Measurements from ENCODE around the gene GUCY1A1.

Gene GUCY1A1

DNA sequence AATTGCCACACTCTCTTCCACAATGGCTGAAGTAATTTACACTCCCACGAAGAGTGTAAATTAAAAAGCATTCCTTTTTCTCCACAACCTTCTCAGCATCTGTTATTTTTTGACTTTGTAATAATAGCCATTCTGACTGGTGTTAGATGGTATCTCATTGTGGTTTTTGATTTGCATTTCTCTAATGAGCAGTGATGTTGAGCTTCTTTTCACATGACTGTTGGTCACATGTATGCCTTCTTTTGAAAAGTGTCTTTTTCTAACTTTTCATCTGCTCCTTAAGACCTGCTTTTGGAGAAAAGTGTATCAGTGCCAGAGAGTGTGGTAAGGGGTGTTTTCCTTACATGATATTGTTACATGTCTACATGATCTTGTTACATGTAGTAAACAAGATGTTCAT is 25.7 kb downstream of the GUCY1A1 start:
- no peak for DNase-seq (ENCODE audit: low spot score)

DNA sequence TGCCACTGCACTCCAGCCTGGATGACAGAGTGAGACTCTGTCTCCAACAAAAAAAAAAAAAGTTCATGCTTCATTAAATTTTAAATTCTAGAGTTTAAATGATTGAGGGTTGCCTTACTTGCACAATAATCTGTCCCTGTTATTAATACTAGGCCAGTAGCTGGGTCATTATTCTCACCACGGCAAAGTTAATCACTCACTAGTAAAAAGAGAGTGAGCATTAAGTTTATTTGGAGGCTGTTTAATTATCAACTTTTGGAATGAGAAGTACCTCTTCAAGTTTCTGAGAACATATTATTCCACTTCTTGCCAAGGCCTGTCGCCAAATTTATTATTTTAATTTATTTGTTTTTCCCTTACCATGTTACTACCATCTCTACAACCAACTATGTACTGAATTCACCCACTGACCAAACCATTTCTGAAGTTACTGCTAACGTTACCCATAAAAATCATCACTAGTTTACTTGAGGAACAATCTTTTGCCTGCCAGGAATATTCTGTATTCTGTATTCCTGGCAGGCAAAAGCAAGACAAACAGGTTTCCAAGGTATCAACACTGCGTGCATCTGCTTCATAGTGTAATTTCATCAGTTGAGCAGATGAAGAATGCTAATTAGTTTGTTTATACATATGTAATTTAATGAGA is 26.5 kb downstream of the GUCY1A1 start:
- DNase-seq (ENCODE audit: low spot score) = no peak

DNA sequence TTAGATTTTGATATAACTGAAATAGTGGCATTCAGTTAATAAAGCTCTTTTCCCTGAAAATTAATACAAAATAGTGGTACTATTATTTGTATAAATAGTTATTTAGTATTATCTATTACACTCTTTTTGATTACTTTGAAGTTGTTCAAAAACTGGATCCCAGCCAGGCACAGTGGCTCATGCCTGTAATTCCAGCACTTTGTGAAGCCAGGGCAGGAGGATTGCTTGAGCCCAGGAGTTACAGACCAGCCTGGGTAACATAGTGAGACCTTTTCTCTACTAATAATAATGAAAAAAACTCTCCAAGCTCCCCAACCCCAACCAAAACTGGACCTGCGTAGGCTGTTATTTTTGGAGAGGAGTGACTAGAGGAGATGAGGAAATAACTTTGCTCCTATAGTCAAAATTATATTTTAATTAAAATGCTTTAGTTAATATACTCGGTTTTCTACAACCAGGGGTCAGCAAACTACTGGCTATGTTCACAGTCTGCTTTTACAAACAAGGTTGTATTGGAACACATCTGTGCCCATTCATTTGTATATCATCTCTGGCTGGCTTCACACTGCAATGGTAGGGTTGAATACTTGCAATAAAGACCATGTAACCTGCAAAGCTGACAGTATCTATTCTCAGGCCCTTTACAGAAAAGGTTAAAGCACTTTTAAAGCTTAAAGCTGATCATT is 27.6 kb downstream of the GUCY1A1 start:
- no peak for DNase-seq (ENCODE audit: low spot score)

DNA sequence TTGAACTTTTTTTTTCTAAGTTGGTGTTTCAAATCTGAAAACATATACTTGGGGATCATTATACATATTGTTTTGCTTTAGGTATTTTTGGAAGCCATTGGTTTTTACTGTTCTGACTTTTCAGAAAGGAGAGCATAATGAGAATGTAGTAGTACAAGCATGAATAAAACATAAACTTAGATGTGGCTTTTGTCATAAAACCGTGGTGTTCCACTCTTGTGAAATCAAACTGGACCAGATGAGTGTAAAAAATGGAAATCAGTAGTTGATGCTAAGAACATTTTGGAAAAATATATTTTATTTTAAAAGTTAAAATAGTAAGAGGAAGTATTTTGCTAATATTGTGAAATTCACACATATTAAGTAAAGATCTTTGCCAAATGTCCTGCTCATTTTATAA is 29.6 kb downstream of the GUCY1A1 start:
- DNase-seq (ENCODE audit: low spot score) = no peak

DNA sequence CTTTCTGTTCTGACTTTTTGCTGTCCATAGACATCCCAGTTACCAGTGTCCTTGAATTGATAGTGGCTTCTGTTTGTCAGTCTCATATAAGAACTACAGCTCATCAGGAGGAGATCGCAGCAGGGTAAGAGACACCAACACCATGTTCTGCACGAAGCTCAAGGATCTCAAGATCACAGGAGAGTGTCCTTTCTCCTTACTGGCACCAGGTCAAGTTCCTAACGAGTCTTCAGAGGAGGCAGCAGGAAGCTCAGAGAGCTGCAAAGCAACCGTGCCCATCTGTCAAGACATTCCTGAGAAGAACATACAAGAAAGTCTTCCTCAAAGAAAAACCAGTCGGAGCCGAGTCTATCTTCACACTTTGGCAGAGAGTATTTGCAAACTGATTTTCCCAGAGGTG is 30.1 kb downstream of the GUCY1A1 start:
- DNase-seq (ENCODE audit: low spot score) = no peak

DNA sequence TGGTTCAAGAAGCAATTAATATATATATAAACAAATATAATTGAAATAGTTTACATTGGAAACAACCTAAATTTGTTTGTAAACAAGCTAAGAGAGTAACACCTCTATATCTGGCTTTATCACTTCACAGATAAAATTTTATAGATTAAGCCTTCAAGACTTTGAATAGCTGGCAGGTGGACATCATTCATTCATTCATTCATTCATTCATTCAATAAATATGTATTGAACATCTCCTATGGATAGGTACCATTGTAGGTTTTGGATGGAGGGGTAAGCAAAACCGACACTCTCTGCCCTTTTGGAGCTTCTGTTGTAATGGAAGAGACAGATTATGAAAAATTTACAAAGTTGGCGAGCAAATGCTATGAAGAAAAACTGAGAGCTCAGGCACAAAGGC is 35.2 kb downstream of the GUCY1A1 start:
- no peak for DNase-seq (ENCODE audit: low spot score)

DNA sequence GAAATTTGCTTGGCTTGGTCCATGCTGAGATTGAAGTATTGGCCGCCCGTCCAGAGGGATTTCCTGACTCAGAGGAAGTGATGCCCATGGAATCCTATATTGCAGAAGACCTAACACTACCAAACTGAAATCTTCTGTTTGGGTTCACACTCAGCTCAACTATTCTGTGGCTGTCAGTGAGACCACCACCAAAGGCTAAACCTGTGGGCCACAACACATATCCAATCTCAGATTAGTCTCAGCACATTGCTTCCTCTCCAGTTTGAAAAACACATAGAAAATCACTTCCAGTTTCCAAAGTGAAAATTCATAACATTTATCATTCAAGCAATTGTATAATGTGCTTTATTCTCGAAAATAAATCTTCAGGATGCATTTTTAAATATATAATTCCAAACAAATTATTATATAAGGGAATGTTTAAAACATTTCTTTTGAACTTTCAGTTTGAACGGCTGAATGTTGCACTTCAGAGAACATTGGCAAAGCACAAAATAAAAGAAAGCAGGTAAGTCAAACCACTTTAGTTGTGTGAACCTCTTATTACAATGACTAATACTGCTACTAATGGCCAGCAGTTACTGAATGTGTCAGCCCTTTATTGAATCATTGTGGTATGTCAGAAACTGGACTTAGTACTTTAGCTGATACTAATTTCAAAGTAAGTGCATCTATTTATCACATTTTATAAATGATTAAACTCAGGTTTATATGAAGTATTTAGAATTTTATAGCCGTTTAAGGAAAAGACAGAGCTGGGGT is 37.0 kb downstream of the GUCY1A1 start:
- no peak for DNase-seq (ENCODE audit: low spot score)

DNA sequence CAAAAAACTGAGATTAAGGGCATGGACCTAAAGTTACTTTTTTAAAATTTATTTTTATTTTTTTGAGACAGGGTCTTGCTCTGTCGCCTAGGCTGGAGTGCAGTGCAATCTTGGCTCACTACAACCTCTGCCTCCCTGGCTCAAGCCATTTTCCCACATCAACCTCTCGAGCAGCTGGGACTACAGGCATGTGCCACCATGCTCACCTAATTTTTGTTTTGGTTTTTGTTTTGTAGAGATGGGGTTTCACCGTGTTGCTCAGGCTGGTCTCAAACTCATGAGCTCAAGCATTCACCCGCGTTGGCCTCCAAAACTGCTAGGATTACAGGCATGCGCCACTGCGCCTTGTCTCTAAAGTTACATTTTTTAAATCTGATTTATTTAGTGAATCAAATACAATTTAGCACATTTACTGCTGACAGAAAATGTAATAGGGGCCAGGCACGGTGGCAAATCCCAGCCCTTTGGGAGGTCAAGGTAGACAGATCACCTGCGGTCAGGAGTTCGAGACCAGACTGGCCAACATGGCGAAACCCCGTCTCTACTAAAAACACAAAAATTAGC is 38.3 kb downstream of the GUCY1A1 start:
- no peak for DNase-seq (ENCODE audit: low spot score)

DNA sequence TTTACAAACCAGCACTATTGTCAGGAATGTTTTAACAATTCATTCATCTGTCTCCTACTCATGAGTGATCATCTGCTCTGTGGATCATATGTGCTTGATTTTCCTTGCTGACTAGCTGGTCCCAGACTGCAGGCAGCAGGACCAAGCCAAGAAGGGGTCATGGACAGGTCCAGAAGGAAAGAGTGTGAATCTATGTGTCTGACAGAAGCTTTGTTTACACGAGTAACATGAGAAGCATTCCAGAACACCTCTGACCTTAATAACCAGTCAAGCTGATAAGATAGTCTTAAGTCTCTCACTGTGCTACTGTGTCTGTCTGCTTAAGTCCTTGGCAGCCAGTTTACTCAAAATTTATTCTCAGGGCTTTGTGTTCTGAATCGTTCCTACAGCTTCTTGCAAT is 39.0 kb downstream of the GUCY1A1 start:
- DNase-seq (ENCODE audit: low spot score) = peak; percentile 28

DNA sequence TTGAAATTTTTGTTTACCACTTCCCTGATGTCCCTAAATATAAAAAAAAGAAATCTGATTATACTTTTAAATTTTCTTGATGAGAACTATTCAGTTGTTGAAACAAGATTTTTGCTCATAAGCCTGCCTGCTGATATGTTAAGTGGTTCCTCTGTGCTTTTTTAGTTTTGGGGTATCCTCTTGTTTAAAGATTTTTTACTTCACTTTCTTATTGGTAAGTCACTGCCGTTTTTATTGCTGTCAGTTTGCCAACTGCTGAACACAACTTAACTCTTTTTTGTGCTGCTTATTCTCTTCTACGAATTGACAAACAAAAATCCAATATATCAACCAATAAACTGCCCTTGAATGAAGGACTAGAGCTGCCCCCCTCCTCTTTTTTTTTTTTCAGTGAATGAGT is 39.5 kb downstream of the GUCY1A1 start:
- no peak for DNase-seq (ENCODE audit: low spot score)

DNA sequence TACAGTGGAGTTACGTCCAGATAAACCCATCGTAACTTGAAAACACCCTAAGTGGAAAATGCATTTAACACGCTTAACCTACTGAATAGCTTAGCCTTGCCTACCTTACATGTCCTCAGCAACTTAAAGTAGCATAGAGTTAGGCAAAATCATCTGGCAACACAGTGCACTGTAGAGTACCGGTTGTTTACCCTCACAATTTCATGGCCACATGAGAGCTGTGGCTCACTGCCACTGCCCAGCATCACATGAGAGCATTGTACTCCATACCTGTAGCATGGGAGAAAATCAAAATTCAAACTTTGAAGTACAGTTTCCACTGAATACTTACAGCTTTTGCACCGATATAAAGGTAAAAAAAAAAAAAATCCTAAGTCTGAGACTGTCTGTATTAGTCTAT is 40.6 kb downstream of the GUCY1A1 start:
- DNase-seq (ENCODE audit: low spot score) = no peak

DNA sequence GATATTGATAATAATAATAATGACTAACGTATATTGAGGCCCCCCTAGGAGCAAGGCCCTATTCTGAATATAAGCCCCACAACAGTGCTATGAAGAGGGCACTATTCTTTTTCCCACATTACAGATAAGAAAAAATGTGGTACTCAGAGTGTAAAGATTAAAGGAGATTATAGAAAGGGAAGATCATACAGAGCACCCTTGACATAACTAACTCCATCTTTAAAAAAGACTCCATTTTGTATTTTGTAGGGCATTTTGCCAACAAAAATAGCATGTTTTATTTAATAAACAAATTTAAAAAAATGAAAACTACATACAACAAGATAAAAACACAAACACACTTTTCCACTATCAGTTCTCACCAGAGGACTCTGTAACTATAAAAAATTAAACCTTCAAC is 42.1 kb downstream of the GUCY1A1 start:
- DNase-seq (ENCODE audit: low spot score) = no peak

DNA sequence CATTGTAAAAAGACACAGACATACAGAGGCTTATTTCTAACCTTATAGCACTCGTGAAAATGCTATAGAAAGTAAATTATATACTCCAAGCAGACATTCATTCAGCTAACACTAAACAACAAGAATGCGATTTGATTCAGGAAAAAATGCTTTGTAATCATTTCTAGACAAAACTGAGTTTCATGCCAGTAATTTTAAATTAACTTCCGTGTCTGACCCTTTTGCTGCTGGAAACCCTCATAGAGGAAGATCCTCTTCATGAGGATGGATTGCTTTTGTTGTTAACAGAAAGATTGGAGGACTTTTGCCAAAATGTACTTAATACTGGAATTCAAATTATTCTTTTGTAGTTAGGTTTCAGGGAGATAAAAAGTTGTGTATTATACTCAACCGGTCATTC is 43.3 kb downstream of the GUCY1A1 start:
- DNase-seq (ENCODE audit: low spot score) = no peak

DNA sequence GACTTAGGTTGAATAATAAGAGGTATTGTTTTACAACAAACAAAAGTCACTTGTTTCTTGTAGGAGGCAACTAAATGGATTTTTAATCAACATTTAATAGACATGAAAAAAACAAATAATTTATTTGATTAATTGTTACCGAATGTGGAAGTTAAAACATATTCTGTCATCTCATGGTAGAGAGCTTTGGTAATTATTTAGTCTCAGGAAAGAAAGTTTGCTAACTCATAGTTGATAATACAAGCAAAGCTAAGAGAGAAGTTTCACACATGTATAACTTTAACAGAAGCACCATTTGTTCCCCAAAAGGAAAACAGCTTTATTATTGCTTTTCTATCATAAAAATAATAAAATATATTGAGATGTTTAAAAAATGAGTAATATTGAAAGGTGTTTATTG is 44.9 kb downstream of the GUCY1A1 start:
- DNase-seq (ENCODE audit: low spot score) = no peak

DNA sequence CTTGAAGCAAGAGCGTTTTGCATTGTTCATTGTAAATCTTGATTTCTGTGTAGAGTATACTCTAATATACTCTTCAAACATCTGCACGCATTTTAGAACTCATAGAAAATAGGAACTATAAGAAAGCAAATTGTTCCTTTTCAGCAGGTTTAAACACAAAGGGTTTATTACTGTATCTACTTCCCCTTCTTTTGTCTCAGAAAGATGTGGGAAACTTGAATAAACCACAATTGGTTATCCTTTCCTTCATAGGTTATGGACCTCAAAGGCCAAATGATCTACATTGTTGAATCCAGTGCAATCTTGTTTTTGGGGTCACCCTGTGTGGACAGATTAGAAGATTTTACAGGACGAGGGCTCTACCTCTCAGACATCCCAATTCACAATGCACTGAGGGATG is 46.2 kb downstream of the GUCY1A1 start:
- DNase-seq (ENCODE audit: low spot score) = no peak

DNA sequence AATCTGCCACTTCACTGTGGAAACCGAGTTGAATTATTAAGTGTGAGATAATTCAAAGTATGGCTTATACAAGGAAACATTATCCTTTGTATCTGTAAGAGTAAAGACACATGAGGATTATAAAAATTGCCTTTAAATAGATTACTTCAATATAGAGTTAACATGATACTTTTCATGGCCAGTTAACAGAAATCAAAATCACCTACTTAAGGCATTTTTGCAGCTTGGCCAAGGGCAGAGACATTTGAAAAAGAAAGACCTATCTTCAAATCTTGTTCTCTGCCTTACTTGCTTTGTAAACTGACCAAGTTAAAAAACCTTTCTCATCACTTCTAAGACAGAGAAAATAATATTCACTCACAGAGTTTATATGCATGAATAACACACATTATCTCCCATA is 47.3 kb downstream of the GUCY1A1 start:
- DNase-seq (ENCODE audit: low spot score) = no peak

DNA sequence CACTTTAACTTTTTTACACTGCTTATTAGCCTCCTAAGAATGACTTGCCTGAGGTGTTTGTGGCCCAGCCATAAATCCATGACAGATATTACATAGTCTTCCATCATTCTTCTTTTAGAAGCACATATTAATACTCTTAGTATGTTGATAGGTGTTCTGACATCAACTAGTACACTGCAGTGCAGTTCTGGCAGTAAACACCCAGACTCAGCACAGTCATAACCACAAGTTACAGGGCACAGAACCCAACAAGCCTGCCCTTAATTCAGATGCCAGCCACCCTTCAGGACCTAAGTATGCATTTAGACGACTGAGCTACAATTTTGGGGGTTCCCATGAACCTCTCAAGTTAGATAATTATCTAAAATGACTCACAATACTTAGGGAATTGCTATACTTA is 55.7 kb downstream of the GUCY1A1 start:
- DNase-seq (ENCODE audit: low spot score) = no peak

DNA sequence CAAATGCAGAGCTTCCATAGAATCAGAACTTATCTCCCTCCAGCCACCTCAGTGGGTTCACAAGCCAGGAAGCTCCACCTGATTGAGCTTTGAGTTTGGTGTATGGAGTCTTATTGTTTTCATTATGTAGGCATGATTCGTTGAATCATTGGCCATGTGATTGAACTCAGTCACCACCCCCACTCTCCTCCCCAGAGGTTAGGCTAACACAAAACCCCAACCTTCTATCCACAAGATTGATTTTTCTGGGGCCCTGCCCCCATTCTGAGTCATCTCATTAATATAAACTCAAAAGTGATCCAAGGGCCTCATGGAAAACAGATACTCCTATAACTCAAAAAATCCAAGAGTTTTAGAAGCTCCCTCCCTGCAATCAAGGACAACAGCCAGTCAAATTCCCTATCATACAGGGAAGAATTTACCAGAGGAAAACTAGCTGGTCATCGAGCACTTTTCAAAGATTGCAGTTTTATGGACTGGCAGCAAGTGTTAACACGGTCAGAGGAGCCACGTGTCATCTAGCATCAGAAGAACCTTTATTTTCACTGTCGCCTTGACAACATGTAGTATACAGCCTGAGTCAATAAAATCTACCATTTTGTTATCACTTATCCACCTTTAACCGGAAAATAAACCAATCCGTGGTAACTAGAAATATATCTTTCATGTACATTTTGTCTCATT is 56.3 kb downstream of the GUCY1A1 start:
- no peak for DNase-seq (ENCODE audit: low spot score)

DNA sequence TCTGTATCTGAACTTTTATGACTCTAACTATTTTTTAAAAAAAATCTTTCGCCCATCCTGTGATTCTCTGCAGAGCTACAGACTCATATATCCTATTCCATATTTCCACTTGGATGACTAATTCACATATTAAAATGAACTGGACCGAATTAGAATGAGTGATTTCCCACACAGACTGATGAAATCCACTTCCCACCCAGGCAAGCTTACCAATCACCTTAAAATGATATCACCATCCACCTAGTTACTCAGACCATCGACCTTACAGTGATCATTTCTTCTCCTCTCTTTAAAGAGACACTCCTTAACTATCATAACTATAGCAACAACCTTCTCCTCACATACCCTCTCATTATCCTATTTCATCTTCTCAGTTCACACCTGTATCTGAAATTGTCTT is 58.1 kb downstream of the GUCY1A1 start:
- DNase-seq (ENCODE audit: low spot score) = no peak

DNA sequence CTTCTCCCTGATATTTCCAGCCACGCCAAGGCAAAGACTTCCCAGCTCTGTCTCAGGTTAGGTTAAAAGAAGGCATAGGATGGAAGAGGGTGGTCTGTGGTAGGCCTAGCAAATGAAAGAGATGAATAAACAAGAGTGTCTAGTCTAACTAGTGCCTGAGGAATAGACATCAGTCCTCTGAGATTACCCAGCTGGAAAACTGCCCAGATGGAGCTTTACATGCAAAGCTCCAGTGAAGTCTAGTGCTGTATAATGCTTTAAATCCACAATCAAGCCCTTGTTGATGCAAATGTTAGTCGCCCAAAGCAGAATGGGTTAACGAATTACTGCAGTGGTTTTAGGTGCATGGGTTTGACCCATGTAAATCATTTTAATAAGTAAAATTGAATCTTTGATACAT is 67.4 kb downstream of the GUCY1A1 start:
- peak; percentile 64 for DNase-seq (ENCODE audit: low spot score)

DNA sequence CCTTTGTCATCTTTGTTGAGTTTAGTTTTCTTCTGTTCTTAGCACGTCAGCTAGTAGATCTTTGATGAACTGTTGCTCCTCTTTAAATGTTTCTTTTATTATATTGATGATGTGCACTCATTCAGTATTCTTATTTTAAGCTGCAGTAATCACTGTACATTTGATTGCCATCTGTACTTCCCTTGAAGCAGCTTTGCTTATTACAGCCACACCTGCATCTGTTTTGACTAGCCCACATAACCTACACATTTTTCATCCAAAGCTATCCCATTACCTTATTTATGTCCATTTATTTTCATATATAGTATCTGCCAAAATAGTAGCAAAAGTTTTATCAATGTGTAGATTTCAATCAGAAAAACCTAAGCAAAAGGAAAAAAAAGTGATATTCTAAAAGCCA is 68.3 kb downstream of the GUCY1A1 start:
- no peak for DNase-seq (ENCODE audit: low spot score)

DNA sequence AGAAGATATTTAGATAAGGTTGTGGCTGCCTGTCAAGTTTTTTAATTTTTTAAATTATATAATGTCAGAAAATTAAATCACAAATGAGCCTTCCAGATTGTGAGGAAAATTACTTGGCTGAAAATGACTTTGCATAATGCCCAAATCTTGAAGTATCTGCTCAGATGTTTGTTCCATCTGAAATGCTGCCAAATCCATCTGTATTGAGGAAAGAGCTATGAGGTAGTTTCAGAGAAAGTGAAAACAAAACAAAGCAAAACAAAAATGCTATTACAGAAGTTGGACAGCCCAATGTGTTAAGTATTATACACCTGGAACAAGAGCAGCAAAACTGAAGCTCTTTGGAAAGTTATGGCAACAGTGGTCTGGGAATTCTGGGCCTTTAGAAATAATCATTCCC is 68.8 kb downstream of the GUCY1A1 start:
- no peak for DNase-seq (ENCODE audit: low spot score)

DNA sequence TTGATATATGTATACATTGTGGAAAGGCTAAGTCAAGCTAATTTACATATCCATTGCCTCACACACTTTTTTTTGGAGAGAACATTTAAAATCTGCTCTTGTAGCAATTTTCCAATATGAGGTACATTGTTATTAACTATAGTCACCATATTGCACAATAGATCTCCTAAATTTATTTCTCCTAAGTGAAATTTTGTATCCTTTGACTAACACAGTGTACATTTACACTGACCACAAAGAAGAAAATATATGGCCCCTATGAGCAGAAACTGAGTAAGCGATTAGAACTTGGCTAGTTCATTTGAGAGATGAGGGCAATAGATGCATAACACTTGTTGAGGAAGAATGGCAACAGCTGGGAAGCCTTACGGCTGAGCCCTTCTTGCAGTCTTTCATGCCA is 71.9 kb downstream of the GUCY1A1 start:
- no peak for DNase-seq (ENCODE audit: low spot score)

Measured in D341Med (cell line).